H1 (cell line): ENCODE results near the gene NLRC5. TPM values are rescaled to one million over a fixed set of nuclear protein-coding genes. Genes with fewer than 3 reads are reported as not detected.

Experiments
- CBX5 ChIP-seq: fragments of 300-800, 300-1000 bp; sonication (generic); IDR thresholded peaks from 2 replicates; pipeline ENCODE4 v1.7.1; 2016; ENCODE audit warnings: antibody characterized with exemption, low read length, low read depth
- RBBP5 ChIP-seq: IDR thresholded peaks from 2 replicates; pipeline ENCODE4 v1.7.1; 2012; ENCODE audit warnings: low read depth, mild to moderate bottlenecking, inconsistent platforms, low read length, moderate library complexity, borderline replicate concordance
- SIN3A ChIP-seq, 2 experiments: IDR thresholded peaks in 1 of 2; conservative IDR thresholded peaks in 1 of 2; 2 replicates each; pipeline ENCODE4 v1.6.1; 2011 to 2012; ENCODE audit warnings: low read length in 2 of 2, improper control_type of control experiment in 1 of 2, low read depth in 1 of 2, mild to moderate bottlenecking in 1 of 2
- TAF1 ChIP-seq: IDR thresholded peaks from 2 replicates; pipeline ENCODE4 v1.6.1; 2011; ENCODE audit warnings: mild to moderate bottlenecking, low read depth, low read length
- polyA plus RNA-seq, 7 experiments: library from polyadenylated mRNA; depleted of rRNA in 3 of 7; stranded (reverse) in 5 of 7; unstranded in 2 of 7; fragments of >200 nt in 5 of 7; fragments of 200-250 nt in 2 of 7; gene quantifications; 1 replicate in 5 of 7; 2 replicates in 1 of 7; 4 replicates in 1 of 7; pipeline versions ENCODE4 v1.2.1 to v1.2.3, GENCODE V29; 2011 to 2013; ENCODE audit warnings: missing spikeins in 2 of 7, mixed read lengths in 2 of 7
- total RNA-seq: library from RNA; stranded (reverse); fragmentation: NEBNext Ultra II Directional; extraction: Animal tissue kit (Norgen Biotek cat#: 25700); gene quantifications from 2 replicates; pipeline ENCODE4 v1.2.1, GENCODE V29; 2021

NLRC5 gene
- total and polyA plus RNA-seq, 2 of the 8 experiments (the other 6 are each of a cell fraction or from before 2014, with no cell fraction given), result 2.2 to 3.2 TPM

- TF ChIP-seq RBBP5 (no peak), CBX5 (no peak), SIN3A (conservative IDR thresholded peaks at IDR 0.05 in 1 of 2, IDR thresholded peaks at IDR 0.05 in 1 of 2; ENCODE audit: low read depth in 1 of 2, low read length in 2 of 2) (no peak), TAF1 (no peak)
Observed at GRCh38 chr16:56946767-56947603, 42.4 kb upstream of the NLRC5 start (continued).
